ENCODE data around the gene ATRAID. TPM values are rescaled to one million over a fixed set of nuclear protein-coding genes. Genes with fewer than 3 reads are reported as not detected.
A peak's percentile ranks its signal among the peaks of the same experiment; 100 is the strongest.

Gene ATRAID
- total and polyA plus RNA-seq, 4 donors = 44.9 to 77.5 (median 48.9) TPM

- WGBS = 10% methylated on average over 72 of the region's 72 CpGs
- peak; percentile 86 for DNase-seq (ENCODE audit: low spot score)
- H3K36me3 ChIP-seq (ENCODE audit: control insufficient read depth in 4 of 4, insufficient read depth in 3 of 4, low read depth in 1 of 4, low read length in 3 of 4) = peaks cover 2 to 21% (median 14%) of the 10 kb centered on the region in 4 donors
Observed at GRCh38 chr2:27217173-27218121, 5.6 kb downstream of the ATRAID start, which contains the start of gene CAD. TSS of gene CAD (plus strand) at chr2:27217369. CDS start at chr2:27217552, 183 bp downstream.

GRCh38 chr2:27218614-27219013 lies 6.8 kb downstream of the ATRAID start:
- Histone ChIP-seq H3K4me3 (ENCODE audit: low read depth in 1 of 3, low read length in 3 of 3) (no peak overlapping the region), H3K9ac (ENCODE audit: low read depth in 1 of 2, low read length in 2 of 2) (no peak overlapping the region), H3K4me1 (ENCODE audit: control insufficient read depth in 4 of 4, insufficient read depth in 4 of 4, low read length in 3 of 4) (peaks cover 0 to 16% (median 5%) of the 10 kb centered on the region in 4 donors), H3K27ac (ENCODE audit: low read depth in 1 of 2, low read length in 2 of 2) (no peak overlapping the region), H3K36me3 (ENCODE audit: control insufficient read depth in 4 of 4, insufficient read depth in 3 of 4, low read depth in 1 of 4, low read length in 3 of 4) (peaks cover 2 to 32% (median 21%) of the 10 kb centered on the region in 4 donors), H3K9me3 (ENCODE audit: control insufficient read depth in 4 of 4, low read length in 3 of 4) (no peaks in the 10 kb centered on the region), H3K27me3 (ENCODE audit: control insufficient read depth in 4 of 4, insufficient read depth in 4 of 4, low read length in 3 of 4) (no peaks in the 10 kb centered on the region)
- DNase-seq (ENCODE audit: low spot score) = no peak
- 92% methylated on average over 4 of the region's 4 CpGs for WGBS
- TF ChIP-seq JUND (IDR thresholded peaks at IDR 0.05) (no peak), YY1 (IDR thresholded peaks at IDR 0.05) (no peak), FOXA1 (IDR thresholded peaks at IDR 0.05) (no peak), HNF4G (IDR thresholded peaks at IDR 0.05) (no peak), REST (IDR thresholded peaks at IDR 0.05) (no peak), CTCF (IDR thresholded peaks at IDR 0.05; ENCODE audit: low read depth, low read length, missing input control) (no peak)

More at GRCh38 chr2:27217173-27218121, 5.6 kb downstream of the ATRAID start, which contains the start of gene CAD:
- H3K27me3 ChIP-seq (ENCODE audit: control insufficient read depth in 4 of 4, insufficient read depth in 4 of 4, low read length in 3 of 4) = no peaks in the 10 kb centered on the region
- H3K4me1 ChIP-seq (ENCODE audit: control insufficient read depth in 4 of 4, insufficient read depth in 4 of 4, low read length in 3 of 4) = peaks cover 0 to 25% (median 11%) of the 10 kb centered on the region in 4 donors
- no peaks in the 10 kb centered on the region for H3K9me3 ChIP-seq (ENCODE audit: control insufficient read depth in 4 of 4, low read length in 3 of 4)
- peak within 1 kb of the TSS; percentile 59 to 74 (median 60) for H3K4me3 ChIP-seq (ENCODE audit: low read depth in 1 of 3, low read length in 3 of 3)
- peak within 1 kb of the TSS in 1 of 2 donors; percentile 51 for H3K9ac ChIP-seq (ENCODE audit: low read depth in 1 of 2, low read length in 2 of 2)
- peak within 1 kb of the TSS; percentile 44 to 71 for H3K27ac ChIP-seq (ENCODE audit: low read depth in 1 of 2, low read length in 2 of 2)
- no peak for TF ChIP-seq REST (IDR thresholded peaks at IDR 0.05)
- TF ChIP-seq CTCF (IDR thresholded peaks at IDR 0.05; ENCODE audit: low read depth, low read length, missing input control) = peak; percentile 24
- peak; percentile 30 to 61 for TF ChIP-seq RAD21 (IDR thresholded peaks at IDR 0.05)
- TF ChIP-seq EGR1 (IDR thresholded peaks at IDR 0.05; ENCODE audit: low read depth in 2 of 2) = no peak
- TF ChIP-seq MAX (IDR thresholded peaks at IDR 0.05) = peak; percentile 57
- TF ChIP-seq NR2F2 (IDR thresholded peaks at IDR 0.05) = no peak
